Skin of body (tissue), 2 donors: ENCODE data around the gene PI4KA. TPM values are rescaled to one million over a fixed set of nuclear protein-coding genes. Genes with fewer than 3 reads are reported as not detected.
"Not testable (repeated sequence)": the region's sequence is repeated elsewhere in the genome, so short reads cannot be mapped to it uniquely, and the experiment has no call there.

Source experiments
- DNase-seq: peaks from one replicate; lab custom pipeline; 2025; lab: John Stamatoyannopoulos, UW
- total RNA-seq: library from RNA; depleted of rRNA; stranded (reverse); fragments of >200 nt; gene quantifications from one replicate; pipeline ENCODE4 v1.2.3, GENCODE V29; 2014

PI4KA gene
- total RNA-seq, 1 donor from 2014 or later, result 40.5 TPM

GRCh38 chr22:20697481-20698113 lies 161.0 kb downstream of the PI4KA start:
- peak; percentile 3 for DNase-seq

GRCh38 chr22:20696056-20696455 lies 162.6 kb downstream of the PI4KA start:
- DNase-seq, result not testable (repeated sequence)

DNA sequence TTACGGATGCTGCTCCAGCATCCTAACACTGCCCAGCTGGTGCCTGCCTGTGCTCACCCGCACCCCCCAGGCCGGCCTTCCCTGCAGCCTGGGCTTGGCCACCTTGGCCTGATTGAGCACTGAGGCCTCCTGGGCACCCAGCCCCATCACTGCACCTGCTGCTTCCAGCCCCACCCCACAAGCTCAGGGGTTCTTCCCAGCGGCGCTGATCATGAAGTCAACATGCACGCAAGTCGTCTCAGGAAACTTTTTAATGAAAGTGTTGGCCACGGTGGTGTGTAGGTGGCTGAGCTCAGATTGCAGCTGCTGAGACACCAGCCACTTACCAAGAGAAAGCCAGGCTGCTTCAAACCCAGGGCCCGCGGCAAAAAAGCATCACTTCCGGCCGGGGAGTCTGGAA lies 163.4 kb downstream of the PI4KA start:
- DNase-seq, result not testable (repeated sequence)

GRCh38 chr22:20694256-20694655 lies 164.4 kb downstream of the PI4KA start:
- DNase-seq, result not testable (repeated sequence)

DNA sequence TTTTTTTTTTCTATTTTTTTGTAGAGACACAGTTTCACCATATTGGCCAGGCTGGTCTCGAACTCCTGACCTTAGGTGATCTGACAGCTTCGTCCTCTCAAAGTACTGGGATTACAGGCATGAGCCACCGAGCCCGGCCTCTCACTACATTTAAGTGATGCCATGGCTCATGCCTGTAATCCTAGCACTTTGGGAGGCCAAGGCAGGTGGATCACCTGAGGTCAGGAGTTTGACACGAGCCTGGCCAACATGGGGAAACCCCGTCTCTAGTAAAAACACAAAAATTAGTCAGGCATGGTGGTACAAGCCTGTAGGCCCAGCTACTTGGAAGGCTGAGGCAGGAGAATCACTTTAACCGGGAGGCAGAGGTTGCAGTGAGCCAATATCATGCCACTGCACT lies 165.7 kb downstream of the PI4KA start:
- DNase-seq, result not testable (repeated sequence)

- not testable (repeated sequence) for DNase-seq
Observed at GRCh38 chr22:20690586-20691317, 167.9 kb downstream of the PI4KA start.

DNA sequence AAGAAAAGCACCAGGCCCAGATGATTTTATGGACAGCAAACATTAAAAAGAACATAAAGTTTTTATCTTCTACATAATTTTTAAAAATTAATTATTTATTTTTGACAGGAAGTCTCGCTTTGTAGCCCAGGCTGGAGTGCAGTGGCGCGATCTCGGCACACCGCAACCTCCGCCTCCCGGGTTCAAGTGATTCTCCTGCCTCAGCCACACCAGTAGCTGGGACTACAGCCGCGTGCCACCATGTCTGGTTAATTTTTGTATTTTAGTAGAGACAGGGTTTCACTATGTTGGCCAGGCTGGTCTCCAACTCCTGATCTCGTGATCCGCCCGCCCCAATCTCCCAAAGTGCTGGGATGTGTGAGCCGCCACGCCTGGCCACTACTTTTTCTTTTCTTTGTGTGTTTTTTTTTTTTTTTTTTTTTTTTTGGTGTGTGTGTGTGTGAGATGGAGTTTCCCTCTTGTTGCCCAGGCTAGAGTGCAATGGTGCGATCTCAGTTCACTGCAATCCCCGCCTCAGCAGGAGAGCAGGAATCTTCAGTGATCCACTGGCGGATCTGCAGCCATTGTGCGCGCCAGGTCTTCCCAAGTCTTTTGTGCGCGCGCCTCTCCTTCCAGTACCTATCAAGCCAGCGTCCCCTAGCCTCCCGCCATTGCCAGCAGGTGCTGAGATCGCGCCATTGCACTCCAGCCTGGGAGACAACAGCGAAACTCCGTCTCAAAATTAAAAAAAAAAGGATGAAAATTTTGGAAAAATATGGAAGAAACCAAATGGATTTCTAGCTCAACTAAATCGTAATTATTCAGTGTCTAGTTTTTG lies 171.0 kb downstream of the PI4KA start:
- not testable (repeated sequence) for DNase-seq

GRCh38 chr22:20685764-20686163 lies 172.8 kb downstream of the PI4KA start:
- not testable (repeated sequence) for DNase-seq

DNA sequence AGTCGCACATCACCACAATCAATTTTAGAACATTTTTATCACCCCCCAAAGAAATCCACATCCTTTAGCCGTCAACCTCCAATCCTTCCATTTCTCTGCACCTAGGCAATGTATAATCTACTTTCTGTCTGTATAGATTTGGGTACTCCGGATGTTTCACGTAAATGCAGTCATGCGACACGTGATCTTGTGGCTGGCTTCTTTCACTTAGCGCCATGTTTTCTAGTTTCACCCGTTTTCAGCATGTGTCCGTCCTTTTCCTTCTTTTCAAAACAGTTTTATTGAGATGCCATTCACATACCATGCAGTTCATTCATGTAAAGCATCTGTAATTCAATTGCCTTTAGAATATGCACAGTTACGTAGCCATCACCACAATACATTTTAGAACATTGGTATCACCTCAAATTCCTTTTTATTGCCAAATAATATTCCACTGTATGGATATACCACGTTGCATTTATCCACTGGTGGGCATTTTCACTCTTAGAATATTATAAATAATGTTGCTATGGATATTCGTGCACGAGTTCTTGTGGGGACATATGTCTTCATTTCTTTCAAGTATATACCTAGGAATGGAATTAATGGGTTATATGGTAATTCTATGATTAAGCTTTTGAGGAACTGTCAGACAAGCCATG lies 179.7 kb downstream of the PI4KA start:
- not testable (repeated sequence) for DNase-seq

DNA sequence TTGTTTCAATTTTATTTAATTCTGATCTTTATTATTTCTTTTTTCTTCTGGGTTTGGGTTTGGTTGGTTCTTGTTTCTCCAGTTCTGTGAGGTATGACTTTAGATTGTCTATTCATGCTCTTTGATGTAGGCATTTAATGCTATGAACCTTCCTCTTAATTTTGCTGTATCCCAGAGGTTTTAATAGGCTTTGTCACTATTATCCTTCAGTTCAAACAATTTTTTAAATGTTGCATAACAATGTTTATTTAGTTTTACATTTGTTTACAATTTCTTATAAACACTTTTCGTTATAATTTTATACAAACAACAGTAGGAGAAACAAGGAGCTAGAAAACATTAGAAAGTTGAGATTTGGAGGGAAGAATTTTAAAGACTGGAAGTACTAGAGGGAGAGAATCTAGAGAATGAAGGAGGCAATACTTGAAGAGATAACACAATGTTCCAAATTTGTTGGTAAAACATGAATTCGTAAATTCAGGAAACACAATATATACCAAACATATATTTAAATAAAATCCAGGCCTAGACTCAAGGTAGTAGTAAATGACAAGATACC lies 180.8 kb downstream of the PI4KA start:
- no peak for DNase-seq

GRCh38 chr22:20675613-20676012 lies 183.0 kb downstream of the PI4KA start:
- not testable (repeated sequence) for DNase-seq

- DNase-seq, result no peak
Observed at GRCh38 chr22:20674998-20675397, 183.6 kb downstream of the PI4KA start.

GRCh38 chr22:20673295-20674195 lies 185.1 kb downstream of the PI4KA start:
- no peak for DNase-seq

GRCh38 chr22:20672732-20673131 lies 185.9 kb downstream of the PI4KA start:
- DNase-seq, result no peak

GRCh38 chr22:20672082-20672424 lies 186.6 kb downstream of the PI4KA start:
- DNase-seq, result no peak

DNA sequence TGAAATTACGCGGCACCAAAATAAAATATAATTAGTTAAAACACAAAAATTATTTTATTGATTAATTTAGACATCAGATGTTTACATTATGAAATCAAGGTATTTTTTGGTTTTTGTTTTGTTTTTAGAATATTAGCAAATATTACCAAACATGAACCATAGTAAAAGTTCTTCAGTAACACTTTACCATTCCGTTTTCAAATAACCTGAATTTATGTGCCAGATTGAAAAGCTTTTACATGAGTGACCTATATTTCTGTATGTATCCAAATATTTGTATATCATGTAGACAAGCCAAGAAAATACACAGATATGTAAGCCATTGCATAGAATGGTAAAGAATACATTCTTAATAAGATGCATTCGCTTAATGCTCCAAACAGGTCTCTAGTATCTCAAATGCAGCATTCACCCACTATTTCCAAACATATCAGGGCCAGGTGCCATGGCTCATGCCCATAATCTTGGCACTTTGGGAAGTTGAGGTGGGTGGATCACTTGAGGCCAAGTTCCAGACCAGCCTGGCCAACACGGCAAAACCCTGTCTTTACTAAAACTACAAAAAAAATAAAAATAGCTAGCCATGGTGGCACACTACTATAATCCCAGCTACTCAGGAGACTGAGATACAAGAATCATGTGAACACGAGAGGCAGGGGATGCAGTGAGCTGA lies 187.1 kb downstream of the PI4KA start:
- no peak for DNase-seq

DNA sequence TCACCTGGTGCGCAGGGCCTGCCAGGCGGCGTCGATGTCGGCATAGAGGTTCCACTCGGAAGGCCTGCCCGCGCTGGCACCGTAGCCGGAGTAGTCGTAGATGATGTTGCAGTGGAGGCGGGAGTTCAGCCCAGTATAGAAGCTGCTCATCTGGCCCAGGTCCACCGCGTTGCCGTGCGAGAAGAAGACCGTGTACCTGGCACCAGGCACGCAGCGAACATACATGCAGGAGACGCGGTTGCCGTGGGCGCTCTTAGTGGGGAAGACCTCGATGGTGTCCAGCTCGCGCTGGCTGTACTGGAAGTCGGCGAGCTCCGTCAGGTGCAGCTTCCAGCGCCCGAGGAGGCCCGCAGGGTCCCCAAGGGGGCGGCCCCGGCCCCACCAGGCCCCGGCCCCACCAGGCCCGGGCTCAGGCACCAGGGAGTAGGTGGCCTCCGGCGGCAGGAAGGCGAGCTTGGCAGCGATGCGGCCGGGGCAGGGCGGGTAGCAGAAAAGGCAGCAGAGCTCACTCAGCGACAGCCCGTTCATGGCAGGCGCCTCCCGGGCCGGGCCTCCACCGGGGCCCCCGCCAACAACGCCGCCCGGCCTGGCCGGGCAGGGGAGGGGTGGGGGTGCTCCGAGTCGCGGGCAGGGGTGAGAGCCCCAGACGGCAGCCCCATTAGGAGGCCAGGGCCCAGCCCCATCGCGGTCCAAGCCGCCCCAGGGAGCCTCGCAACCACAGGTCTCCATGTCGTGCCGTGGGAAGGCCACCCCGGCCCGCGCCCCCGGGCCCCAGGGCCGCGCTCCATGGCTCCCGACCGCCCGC lies 188.0 kb downstream of the PI4KA start:
- not testable (repeated sequence) for DNase-seq

- DNase-seq, result not testable (repeated sequence)
Observed at GRCh38 chr22:20669884-20670283, 188.7 kb downstream of the PI4KA start.

DNA sequence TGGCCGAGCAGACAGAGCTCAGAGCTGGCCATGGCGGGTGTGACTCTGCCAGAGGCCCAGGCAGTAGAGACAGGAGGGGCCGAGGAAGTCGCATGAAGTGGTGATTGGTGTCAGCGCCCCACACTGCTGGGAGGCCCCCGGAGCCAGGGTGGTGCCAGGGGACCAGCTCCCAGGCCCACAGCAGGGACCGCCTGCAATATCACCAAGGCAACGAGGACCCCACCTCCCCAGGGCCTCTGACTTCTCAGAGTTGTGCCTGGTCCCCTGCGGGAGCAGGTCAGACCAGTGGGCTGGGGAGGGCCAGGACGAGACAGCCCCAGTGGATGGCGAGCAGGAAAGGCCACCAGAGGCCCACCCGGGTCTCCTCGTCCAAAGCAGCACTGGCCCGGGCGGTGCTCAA lies 189.1 kb downstream of the PI4KA start:
- not testable (repeated sequence) for DNase-seq
